Subcutaneous abdominal adipose tissue (tissue), 5 donors: ENCODE data around the gene CUX1.
A peak's percentile ranks its signal among the peaks of the same experiment; 100 is the strongest.

Experiments used
- H3K27ac ChIP-seq: one replicate; pipeline ENCODE4 v1.7.0; 2013; ENCODE audit warnings: low read depth, mild to moderate bottlenecking, inconsistent platforms, low read length, moderate library complexity
- H3K27me3 ChIP-seq, 5 donors: one replicate each; pipeline ENCODE4 v1.7.0; 2013; ENCODE audit warnings: low read length in 5 of 5, inconsistent platforms in 1 of 5; ENCODE audit not compliant: control insufficient read depth in 5 of 5, insufficient read depth in 4 of 5
- H3K36me3 ChIP-seq, 5 donors: one replicate each; pipeline ENCODE4 v1.7.0; 2013; ENCODE audit warnings: low read length in 5 of 5; ENCODE audit not compliant: control insufficient read depth in 5 of 5, insufficient read depth in 5 of 5
- H3K4me1 ChIP-seq, 5 donors: one replicate each; pipeline ENCODE4 v1.7.0; 2013; ENCODE audit warnings: low read length in 5 of 5, mild to moderate bottlenecking in 3 of 5, moderate library complexity in 1 of 5; ENCODE audit not compliant: control insufficient read depth in 5 of 5, insufficient read depth in 5 of 5
- H3K4me3 ChIP-seq, 5 donors: one replicate each; pipeline ENCODE4 v1.7.0; 2013; ENCODE audit warnings: low read length in 5 of 5, low read depth in 1 of 5
- H3K9ac ChIP-seq, 5 donors: one replicate each; pipeline ENCODE4 v1.7.0; 2013; ENCODE audit warnings: low read length in 5 of 5, mild to moderate bottlenecking in 4 of 5, moderate library complexity in 3 of 5
- H3K9me3 ChIP-seq, 5 donors: one replicate each; pipeline ENCODE4 v1.7.0; 2013; ENCODE audit warnings: low read length in 5 of 5; ENCODE audit not compliant: control insufficient read depth in 5 of 5
- donor health status: healthy.
- donor health status: healthy.
- donor health status: healthy.
- donor health status: healthy.
- donor health status: healthy.

Gene CUX1, protein sequence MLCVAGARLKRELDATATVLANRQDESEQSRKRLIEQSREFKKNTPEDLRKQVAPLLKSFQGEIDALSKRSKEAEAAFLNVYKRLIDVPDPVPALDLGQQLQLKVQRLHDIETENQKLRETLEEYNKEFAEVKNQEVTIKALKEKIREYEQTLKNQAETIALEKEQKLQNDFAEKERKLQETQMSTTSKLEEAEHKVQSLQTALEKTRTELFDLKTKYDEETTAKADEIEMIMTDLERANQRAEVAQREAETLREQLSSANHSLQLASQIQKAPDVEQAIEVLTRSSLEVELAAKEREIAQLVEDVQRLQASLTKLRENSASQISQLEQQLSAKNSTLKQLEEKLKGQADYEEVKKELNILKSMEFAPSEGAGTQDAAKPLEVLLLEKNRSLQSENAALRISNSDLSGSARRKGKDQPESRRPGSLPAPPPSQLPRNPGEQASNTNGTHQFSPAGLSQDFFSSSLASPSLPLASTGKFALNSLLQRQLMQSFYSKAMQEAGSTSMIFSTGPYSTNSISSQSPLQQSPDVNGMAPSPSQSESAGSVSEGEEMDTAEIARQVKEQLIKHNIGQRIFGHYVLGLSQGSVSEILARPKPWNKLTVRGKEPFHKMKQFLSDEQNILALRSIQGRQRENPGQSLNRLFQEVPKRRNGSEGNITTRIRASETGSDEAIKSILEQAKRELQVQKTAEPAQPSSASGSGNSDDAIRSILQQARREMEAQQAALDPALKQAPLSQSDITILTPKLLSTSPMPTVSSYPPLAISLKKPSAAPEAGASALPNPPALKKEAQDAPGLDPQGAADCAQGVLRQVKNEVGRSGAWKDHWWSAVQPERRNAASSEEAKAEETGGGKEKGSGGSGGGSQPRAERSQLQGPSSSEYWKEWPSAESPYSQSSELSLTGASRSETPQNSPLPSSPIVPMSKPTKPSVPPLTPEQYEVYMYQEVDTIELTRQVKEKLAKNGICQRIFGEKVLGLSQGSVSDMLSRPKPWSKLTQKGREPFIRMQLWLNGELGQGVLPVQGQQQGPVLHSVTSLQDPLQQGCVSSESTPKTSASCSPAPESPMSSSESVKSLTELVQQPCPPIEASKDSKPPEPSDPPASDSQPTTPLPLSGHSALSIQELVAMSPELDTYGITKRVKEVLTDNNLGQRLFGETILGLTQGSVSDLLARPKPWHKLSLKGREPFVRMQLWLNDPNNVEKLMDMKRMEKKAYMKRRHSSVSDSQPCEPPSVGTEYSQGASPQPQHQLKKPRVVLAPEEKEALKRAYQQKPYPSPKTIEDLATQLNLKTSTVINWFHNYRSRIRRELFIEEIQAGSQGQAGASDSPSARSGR (N-terminal part only)

DNA sequence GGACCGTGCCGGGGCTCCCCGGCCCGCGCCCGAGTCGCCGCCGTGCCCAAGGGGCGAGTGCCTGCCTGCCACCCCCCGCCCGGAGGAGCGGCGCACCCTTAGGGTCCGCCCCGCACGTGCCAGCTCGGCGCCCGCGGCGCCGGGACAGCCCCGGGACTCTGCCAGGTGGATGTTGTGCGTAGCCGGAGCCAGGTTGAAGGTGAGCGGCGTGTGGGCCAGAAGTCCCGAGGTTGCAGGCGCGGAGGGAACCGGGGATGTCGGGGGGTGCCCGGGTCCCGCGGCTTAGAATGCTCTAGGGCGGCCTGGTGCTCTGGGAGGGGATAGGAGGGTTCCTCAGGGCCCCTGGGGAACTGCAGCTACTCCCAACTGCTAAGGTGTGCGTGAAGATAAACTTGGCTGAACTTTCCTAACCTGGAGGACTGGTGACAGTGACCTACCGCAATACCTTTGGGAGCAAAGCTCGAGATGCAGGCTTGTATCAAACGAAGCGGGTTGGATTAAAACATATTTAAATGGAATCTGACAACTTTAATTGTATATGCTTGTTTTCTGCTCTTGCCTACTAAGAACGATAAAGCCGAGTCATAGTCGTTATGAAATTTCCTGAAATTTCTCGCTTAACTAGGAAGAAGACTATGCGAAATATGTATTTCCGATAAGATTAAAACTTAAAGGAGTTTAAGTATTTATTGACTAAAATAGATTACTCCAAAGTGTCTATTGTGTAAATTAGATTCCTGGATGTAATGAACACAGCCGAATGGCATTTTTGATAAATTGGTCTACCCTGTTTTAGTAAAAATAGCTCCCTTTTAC, at the start of gene CUX1:
CUX1 (plus strand) TSS at position 156 of the 816 bp plus-strand sequence; CDS start at position 170, 14 bp downstream.
- Histone ChIP-seq H3K36me3 (no peaks in the 10 kb centered on the region), H3K9ac (peak within 1 kb of the TSS in 4 of 5 donors; percentile 46 to 83 (median 73)), H3K27ac (peak within 1 kb of the TSS; percentile 30), H3K4me1 (peaks cover 0 to 39% (median 32%) of the 10 kb centered on the region in 5 donors), H3K27me3 (no peaks in the 10 kb centered on the region), H3K4me3 (peak within 1 kb of the TSS; percentile 51 to 80 (median 62)), H3K9me3 (no peaks in the 10 kb centered on the region)

DNA sequence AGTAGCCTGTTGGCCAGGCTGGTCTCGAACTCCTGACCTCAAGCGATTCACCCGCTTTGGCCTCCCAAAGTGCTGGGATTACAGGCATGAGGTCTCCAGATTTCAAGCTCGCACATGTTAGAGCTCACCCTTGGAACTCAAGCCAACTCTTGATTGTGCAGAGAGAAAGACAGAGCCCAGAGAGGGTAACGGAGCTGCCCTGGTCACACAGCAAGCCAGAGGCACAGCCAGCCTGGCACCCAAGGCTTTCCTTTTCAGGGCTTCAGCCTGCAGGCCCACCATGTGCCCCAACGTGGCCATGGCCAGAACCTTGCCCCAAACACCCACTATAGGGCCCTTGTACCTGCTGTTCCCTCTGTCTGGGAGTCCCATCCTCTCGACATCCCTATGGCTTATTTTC, 49.1 kb upstream of the CUX1 start:
- Histone ChIP-seq H3K27me3 (peaks cover 0 to 14% (median 7%) of the 10 kb centered on the region in 5 donors), H3K36me3 (no peaks in the 10 kb centered on the region), H3K27ac (no peak overlapping the region), H3K9me3 (no peaks in the 10 kb centered on the region), H3K4me3 (no peak overlapping the region), H3K4me1 (peaks cover 0 to 2% (median 0%) of the 10 kb centered on the region in 5 donors), H3K9ac (no peak overlapping the region)

DNA sequence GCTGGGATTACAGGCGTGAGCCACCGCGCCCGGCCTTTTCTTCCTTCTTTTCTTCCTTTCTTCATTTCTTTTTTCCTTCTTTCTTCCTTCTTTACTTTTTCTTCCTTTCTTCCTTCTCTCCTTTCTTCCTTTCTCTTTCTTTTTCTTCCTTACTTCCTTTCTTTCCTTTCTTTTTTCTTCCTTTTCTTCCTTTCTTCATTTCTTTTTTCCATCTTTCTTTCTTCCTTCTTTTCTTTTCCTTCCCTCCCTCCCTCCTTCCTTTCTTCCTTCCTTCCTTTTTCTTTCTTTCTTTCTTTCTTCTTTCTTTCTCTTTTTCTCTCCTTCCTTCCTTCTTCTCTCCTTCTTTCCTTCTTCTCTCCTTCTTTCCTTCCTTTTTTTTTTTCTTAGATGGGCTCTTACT, 47.0 kb upstream of the CUX1 start:
- no peak overlapping the region for H3K4me3 ChIP-seq
- no peak overlapping the region for H3K27ac ChIP-seq
- no peaks in the 10 kb centered on the region for H3K36me3 ChIP-seq
- no peaks in the 10 kb centered on the region for H3K9me3 ChIP-seq
- no peaks in the 10 kb centered on the region for H3K4me1 ChIP-seq
- no peak overlapping the region for H3K9ac ChIP-seq
- H3K27me3 ChIP-seq = peaks cover 0 to 20% (median 7%) of the 10 kb centered on the region in 5 donors

DNA sequence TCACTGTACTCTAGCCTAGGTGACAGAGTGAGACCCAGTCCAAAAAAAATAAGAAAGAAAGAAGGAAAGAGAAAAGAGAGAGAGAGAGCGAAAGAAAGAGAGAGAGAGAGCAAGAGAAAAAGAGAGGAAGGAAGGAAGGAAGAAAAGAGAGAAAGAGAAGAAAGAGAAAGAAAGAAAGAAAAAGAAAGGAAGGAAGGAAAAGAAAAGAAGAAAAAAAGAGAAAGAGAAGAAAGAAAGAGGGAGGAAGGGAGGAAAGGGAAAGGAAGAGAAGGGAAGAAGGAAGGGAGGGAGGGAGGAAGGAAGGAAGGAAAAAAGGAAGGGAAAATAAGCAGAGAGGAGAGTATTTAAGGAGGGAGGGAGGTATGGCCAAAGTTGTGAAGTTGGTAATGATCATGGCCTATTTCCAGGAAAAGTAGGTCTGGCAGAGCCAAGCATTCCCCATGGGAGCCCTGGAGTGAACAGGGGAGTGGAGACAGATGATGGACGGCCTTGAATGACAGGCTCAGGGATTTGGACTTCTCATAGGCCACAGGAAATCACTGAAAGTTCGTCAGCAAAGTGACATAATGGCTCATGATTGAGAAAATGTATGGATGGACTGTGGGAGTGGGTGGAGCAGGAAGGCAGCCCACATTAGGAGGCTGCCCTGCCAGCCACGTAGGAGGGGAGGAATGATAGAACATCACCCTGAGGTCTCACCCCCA, 44.8 kb upstream of the CUX1 start:
- Histone ChIP-seq H3K4me1 (no peaks in the 10 kb centered on the region), H3K9me3 (no peaks in the 10 kb centered on the region), H3K27ac (no peak overlapping the region), H3K27me3 (peaks cover 10 to 33% (median 15%) of the 10 kb centered on the region in 5 donors), H3K36me3 (no peaks in the 10 kb centered on the region), H3K4me3 (no peak overlapping the region), H3K9ac (no peak overlapping the region)

DNA sequence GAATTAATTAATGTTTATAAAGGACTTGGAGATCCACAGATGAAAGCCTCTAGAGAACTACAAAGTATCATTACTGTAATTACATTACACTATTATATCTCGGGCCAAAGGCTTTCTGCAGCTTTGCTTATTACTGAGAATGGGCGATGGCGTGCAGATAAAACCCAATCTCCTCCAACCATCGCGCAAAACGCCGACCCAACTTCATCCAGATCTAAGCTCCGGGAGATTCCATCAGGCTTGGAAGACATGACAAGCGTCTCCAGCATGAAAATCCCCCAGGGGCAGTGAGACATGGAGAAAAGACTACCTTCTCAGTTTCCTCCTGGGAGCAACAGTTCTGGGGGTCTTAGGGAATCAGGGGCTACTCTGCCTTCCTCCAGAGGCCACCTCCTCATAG, 42.2 kb upstream of the CUX1 start:
- Histone ChIP-seq H3K36me3 (no peaks in the 10 kb centered on the region), H3K4me1 (no peaks in the 10 kb centered on the region), H3K9ac (no peak overlapping the region), H3K27me3 (peaks cover 10 to 27% (median 19%) of the 10 kb centered on the region in 5 donors), H3K9me3 (no peaks in the 10 kb centered on the region), H3K4me3 (no peak overlapping the region), H3K27ac (no peak overlapping the region)

DNA sequence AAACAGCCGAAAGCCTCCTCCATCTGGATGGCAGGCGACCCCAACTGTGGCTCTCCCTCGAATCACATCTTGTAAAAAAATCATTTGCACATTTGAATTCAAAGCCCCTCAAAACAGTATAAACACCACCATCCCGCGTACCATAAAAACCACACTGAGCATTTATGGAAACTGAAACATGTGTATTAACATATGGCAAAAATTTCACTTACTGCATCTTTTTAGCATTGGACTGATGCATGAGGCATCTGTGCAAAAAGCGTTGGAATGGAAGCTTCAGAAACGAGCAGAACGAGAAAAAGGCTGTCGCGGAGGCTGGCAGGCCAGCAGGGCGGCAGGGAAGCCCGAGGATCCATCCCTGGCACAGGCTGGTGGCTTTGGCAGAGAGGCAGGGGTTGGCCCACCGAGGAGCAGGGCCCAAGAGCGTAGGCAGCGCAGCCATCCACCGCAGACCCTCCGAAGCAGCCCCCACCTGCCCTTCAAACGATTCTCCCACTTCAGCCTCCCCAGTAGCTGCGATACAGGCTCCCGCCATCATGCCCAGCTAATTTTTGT, 39.3 kb upstream of the CUX1 start:
- no peaks in the 10 kb centered on the region for H3K9me3 ChIP-seq
- no peaks in the 10 kb centered on the region for H3K36me3 ChIP-seq
- peaks cover 0 to under 1% (median 0%) of the 10 kb centered on the region in 5 donors for H3K4me1 ChIP-seq
- no peak overlapping the region for H3K4me3 ChIP-seq
- H3K9ac ChIP-seq = no peak overlapping the region
- peaks cover 10 to 23% (median 18%) of the 10 kb centered on the region in 5 donors for H3K27me3 ChIP-seq
- no peak overlapping the region for H3K27ac ChIP-seq

DNA sequence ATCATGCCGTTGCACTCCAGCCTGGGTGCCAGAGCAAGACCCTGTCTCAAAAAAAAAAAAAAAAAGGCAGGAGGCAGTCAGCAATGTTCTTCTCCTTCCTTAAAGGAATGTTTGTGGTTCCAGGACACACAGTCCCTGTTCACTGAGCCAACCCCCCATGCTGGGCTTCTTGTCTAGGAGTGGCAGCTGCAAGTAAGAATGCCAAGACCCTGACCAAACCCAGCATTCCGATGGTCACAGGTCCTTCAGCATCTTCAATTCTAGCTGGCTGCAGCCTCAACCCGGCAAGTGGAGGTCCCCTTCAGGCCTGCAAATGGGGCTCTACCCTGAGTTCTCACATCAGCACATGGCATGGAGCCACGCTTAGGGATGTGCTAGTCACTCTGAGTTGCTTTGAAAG, 38.2 kb upstream of the CUX1 start:
- Histone ChIP-seq H3K4me1 (peaks cover 0 to 11% (median 6%) of the 10 kb centered on the region in 5 donors), H3K9ac (no peak overlapping the region), H3K4me3 (no peak overlapping the region), H3K27me3 (peaks cover 10 to 29% (median 21%) of the 10 kb centered on the region in 5 donors), H3K36me3 (no peaks in the 10 kb centered on the region), H3K9me3 (no peaks in the 10 kb centered on the region), H3K27ac (no peak overlapping the region)

DNA sequence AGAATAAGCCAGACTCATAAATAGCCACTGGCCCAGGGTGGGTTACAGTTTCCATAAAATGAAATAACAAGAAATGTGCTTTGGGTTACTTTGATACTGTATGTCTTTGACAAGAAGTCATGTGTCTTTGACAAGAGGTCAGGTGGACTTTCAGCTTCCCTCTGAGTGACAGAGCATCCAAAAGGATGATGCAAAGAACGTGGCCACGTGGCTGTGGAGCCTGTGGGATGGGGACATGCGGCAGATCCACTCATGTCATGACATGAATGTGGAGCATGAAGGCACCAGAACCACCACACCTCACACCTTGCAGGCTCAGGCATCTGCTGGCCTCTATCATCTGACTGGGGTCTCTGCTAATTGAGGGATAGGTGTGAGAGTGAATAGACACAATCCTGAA, 37.1 kb upstream of the CUX1 start:
- Histone ChIP-seq H3K36me3 (no peaks in the 10 kb centered on the region), H3K9ac (no peak overlapping the region), H3K4me3 (no peak overlapping the region), H3K9me3 (no peaks in the 10 kb centered on the region), H3K27me3 (peaks cover 10 to 29% (median 21%) of the 10 kb centered on the region in 5 donors), H3K27ac (no peak overlapping the region), H3K4me1 (peaks cover 2 to 17% (median 14%) of the 10 kb centered on the region in 5 donors)
